Fibroblast of skin of right quadriceps (primary cell): ENCODE measurements around the gene SPTBN5.
A peak's percentile ranks its signal among the peaks of the same experiment; 100 is the strongest.
"Not testable (repeated sequence)": the region's sequence is repeated elsewhere in the genome, so short reads cannot be mapped to it uniquely, and the experiment has no call there.

Source experiments
- DNase-seq: peaks from one replicate; pipeline ENCODE4 v3.0.0-alpha.2; 2013

Gene SPTBN5

GRCh38 chr15:41840673-41841072 lies 53.2 kb downstream of the SPTBN5 start:
- no peak for DNase-seq

DNA sequence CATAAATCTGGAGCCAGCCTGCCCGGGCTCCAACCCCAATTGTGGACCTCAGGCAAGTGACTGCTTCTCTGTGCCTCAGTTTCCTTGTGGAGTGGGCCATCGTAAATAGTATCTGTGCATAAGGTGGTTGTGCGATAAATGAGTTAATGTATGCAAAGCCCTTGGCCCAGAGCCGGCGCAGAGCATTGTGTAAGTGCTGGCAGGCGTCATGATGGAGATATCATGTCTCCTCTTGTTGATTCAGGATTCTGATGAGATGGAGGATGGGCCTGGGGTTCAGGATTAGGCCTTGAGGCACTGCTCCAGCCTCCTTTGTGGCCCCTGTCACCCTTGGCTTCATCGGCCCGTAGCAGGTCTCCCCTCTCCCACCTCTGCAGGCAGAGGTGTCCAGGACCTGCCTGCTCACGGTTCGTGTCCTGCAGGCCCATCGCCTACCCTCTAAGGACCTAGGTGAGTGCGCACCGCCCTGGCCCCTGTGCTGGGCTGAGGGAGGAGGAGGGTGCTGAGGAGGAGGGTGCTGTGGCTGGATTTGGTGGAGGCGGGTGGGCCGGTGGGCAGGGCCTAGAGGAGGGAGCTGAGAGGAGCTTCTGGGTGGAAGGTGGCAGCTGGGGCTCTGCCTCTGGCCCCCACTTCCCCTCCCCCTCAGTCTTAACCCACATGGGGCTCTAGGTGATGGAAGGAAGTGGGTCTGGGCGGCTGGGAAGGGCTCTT lies 53.9 kb downstream of the SPTBN5 start:
- DNase-seq: no peak

DNA sequence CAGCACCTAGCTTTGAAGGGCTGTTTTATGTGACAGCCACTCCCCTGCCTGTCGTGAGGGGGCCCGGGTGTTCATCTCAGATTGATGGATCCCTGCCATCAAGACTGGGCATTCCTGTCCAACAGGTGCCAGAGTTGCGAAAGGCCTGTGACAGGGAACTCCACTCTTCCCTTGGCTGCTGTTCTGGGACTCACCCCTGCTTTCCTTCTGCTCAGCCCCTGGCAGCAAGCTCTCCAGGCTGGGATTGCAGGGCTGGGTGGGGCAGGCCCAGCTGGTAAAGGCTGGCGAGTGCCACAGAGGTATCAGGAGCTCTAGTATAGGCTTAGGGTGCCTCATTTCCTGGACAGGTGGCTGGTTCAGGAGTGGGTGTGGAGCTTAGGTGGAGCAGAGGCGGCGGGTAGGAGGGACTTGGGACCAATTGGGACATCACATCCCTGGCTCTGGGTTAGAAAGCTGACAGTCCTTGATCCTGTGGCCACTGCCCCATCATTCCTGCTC lies 55.4 kb downstream of the SPTBN5 start, which contains the start of gene PLA2G4B:
PLA2G4B (plus strand) TSS at position 448 of the 498 bp plus-strand sequence. CDS start 67 bp downstream, outside the sequence.
- no peak for DNase-seq

GRCh38 chr15:41836713-41837454 lies 57.0 kb downstream of the SPTBN5 start:
- no peak for DNase-seq

DNA sequence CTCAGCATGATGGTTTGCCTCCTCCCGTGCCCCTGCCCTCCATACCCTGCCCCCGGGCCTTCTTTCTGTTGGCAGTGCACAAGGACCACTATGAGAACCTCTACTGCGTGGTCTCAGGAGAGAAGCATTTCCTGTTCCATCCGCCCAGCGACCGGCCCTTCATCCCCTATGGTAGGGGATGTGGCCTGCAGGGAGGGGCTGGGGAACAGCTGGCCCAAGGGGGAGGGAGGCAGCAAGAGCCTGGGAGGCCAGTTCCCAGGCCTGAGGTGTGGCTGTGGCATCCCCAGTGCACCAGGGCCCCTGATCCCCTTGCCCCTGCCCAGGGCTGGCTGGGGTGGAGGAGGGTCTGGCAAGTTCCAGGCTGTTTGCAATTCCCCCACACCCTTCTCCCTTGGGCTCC lies 57.8 kb downstream of the SPTBN5 start:
- DNase-seq: peak; percentile 10

GRCh38 chr15:41834096-41834495 lies 59.8 kb downstream of the SPTBN5 start:
- DNase-seq: no peak

GRCh38 chr15:41832875-41833274 lies 61.0 kb downstream of the SPTBN5 start:
- DNase-seq: no peak

GRCh38 chr15:41832208-41832607 lies 61.6 kb downstream of the SPTBN5 start:
- DNase-seq: no peak

- not testable (repeated sequence) for DNase-seq
These were observed 62.6 kb downstream of the SPTBN5 start for GRCh38 chr15:41831291-41831690.

- DNase-seq: no peak
These were observed 63.8 kb downstream of the SPTBN5 start for GRCh38 chr15:41829959-41830646.

- no peak for DNase-seq
These were observed 65.1 kb downstream of the SPTBN5 start for GRCh38 chr15:41828807-41829141.

GRCh38 chr15:41827880-41828806 lies 65.7 kb downstream of the SPTBN5 start, which contains the start of gene JMJD7:
TSS of gene JMJD7 (plus strand) at chr15:41828092. CDS start at chr15:41828125, 33 bp downstream.
- DNase-seq: peak; percentile 83

- no peak for DNase-seq
These were observed 66.5 kb downstream of the SPTBN5 start for GRCh38 chr15:41827290-41827879.

DNA sequence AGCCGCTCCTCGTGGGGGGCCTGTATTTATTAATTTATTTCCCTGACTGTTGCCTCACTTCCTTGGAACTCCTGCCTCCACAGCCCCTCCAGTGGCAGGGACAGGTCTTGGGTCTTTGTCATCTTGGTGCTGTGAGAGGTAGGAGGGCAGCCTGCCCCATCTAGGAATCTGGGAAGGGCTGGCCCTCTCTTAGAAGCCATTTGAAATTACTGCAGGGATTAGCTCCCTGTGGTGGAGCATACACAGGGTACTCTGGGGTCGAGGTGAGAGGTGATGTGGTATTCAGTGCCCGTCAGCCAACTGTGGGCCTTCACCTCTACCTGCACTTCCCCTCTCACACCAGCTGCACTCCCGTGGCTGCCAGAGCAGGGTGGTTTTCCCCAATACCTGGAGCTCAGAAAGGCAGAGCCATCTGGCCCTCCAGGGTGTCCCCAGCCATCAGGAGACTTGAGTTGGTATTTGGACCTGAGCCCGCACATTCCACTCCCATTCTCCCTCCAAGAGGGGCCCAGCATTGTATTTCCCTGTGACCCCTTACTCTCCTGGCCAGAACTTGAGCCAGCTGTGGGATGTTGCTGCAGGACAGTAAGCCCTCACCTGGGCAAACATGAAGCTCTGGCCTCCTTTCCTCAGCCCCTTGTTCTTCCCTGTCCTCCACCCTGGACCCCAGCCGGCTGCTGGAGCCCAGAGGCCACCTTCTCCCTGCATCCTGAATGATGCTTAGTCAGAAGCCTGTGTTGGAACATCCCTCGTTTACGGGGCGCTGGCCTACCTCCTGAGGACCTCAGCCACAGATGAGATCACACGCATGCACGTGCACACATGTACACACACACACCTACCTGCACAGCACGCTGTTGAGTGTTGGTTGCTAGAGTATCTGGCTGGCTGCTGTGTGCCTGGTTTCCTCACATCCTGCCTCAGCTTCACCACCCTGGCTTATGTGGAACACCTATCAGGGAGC lies 68.0 kb downstream of the SPTBN5 start:
- no peak for DNase-seq

DNA sequence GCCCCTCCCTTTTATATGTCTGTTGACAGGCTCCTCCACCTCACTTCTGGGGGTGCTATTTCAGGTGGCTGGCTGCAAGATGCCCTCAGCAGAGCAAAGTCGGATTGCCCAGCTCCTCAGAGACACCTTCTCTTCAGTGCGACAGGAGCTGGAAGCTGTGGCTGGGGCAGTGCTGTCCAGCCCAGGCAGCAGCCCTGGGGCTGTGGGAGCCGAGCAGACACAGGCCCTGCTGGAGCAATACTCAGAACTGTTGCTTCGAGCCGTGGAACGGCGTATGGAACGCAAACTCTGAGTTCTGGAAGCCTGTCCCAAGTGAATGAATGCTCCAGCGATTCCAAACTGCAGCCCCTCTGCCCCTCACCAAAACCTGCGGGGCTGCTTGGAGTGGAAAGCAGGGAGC lies 68.7 kb downstream of the SPTBN5 start:
- no peak for DNase-seq

- no peak for DNase-seq
These were observed 69.6 kb downstream of the SPTBN5 start for GRCh38 chr15:41824062-41824745.

DNA sequence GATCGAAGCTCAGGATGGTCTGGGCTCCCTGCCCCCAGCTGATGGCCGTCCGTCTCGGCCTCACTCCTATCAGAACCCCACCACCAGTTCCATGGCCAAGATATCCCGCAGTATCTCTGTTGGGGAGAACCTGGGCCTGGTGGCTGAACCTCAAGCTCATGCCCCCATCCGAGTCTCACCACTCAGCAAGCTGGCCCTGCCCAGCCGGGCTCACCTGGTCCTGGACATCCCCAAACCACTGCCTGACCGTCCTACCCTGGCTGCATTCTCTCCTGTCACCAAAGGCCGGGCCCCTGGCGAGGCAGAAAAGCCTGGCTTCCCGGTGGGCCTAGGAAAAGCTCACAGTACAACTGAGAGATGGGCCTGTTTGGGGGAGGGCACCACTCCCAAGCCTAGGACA lies 70.4 kb downstream of the SPTBN5 start:
- no peak for DNase-seq

DNA sequence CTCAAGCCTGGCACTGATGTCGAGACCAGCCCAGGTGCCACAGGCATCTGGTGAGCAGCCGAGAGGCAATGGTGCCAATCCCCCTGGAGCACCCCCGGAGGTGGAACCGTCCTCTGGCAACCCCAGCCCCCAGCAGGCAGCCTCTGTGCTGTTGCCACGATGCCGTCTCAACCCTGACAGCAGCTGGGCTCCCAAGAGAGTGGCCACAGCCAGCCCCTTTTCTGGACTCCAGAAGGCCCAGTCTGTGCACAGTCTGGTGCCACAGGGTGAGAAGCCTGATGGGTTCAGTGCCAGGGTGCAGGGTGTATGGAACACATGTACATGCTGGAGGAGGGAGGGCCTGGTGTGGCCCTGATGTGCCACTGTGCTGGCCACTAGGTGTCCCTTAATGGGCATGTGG lies 70.9 kb downstream of the SPTBN5 start:
- no peak for DNase-seq

- no peak for DNase-seq
These were observed 71.4 kb downstream of the SPTBN5 start for GRCh38 chr15:41822471-41822870.

DNA sequence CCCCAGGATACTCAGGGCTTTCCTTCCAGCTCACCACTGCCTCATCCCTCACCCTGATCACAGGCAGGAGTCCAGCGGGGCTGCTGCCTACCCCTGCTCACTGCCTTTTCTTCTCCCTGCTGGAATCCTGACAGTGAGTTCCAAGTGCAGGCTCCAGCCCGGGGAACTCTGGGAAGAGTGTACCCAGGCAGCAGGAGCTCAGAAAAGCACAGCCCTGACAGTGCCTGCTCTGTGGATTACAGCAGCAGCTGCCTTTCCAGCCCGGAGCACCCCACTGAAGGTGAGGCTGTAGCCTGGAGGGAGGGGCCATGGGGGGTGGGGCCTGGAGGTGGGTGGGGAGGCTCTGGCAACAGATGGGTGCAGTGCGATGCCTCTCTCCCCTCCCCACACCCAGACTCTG lies 72.0 kb downstream of the SPTBN5 start:
- DNase-seq: no peak
